Peyer's patch (tissue), 4 donors: ENCODE data around the gene DEGS1.

Source experiments
- POLR2A ChIP-seq, 2 donors: fragments of 450-650 bp; IDR thresholded peaks; one replicate each; pipeline ENCODE4 v1.5.1; 2017; ENCODE audit warnings: antibody characterized with exemption in 2 of 2, mild to moderate bottlenecking in 2 of 2, moderate library complexity in 2 of 2
- TF ChIP-seq, protein P1 (sequence below), 6 experiments: fragments of 450-650 bp in 4 of 6; fragments of 200-600 bp in 2 of 6; sonication (generic) in 1 of 6; IDR thresholded peaks; one replicate each; pipeline ENCODE4 v1.5.1; 2017 to 2019; ENCODE audit warnings: antibody characterized with exemption in 6 of 6, mild to moderate bottlenecking in 3 of 6, moderate library complexity in 1 of 6

DNA sequence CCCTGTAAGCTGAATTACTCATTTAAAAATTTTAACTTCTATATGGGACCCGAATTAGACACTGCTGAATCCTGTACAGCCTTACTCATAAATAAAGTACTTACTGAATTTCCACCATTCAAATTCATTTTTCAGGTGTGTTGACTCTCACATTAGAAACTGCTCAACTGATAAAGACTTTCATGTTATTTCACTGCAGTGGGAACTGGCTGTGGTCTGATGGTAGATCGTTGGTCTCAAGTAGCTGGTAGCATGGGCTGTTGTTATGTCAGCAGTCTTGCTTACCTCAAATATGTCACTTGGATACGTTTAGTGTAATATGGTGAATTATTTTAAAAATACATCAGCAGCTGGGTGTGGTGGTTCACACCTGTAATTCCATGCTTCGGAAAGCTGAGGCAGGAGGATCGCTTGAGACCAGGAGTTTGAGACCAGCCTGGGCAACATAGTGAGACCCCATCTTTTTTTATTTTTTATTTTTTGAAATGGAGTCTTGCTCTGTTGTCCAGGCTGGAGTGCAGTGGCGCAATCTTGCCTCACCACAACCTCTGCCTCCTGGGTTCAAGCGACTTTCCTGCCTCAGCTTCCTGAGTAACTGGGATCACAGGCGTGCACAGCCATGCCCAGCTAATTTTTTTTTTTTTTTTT is 10.4 kb downstream of the DEGS1 start:
- TF ChIP-seq, protein P1, sequence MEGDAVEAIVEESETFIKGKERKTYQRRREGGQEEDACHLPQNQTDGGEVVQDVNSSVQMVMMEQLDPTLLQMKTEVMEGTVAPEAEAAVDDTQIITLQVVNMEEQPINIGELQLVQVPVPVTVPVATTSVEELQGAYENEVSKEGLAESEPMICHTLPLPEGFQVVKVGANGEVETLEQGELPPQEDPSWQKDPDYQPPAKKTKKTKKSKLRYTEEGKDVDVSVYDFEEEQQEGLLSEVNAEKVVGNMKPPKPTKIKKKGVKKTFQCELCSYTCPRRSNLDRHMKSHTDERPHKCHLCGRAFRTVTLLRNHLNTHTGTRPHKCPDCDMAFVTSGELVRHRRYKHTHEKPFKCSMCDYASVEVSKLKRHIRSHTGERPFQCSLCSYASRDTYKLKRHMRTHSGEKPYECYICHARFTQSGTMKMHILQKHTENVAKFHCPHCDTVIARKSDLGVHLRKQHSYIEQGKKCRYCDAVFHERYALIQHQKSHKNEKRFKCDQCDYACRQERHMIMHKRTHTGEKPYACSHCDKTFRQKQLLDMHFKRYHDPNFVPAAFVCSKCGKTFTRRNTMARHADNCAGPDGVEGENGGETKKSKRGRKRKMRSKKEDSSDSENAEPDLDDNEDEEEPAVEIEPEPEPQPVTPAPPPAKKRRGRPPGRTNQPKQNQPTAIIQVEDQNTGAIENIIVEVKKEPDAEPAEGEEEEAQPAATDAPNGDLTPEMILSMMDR (IDR thresholded peaks at IDR 0.05), result no peak
- TF ChIP-seq POLR2A (IDR thresholded peaks at IDR 0.05), result no peak
